Stimulated activated memory B cell treated with anti-CD40 and anti-IgM and Interleukin-4, amounts not matched to agents 10 μg/mL and 1 μg/mL and 100 μg/mL, for 72 hours (primary cell): ENCODE data around the gene PCNX4.

ENCODE experiments used
- ATAC-seq: fragments of 150-1000 bp; cut with Tn5 transposase; 2 replicates; pipeline ENCODE4 v1.10.0; 2021
- H3K27ac Mint-ChIP-seq: one replicate; pipeline ENCODE4 v1.8.0; 2022; ENCODE audit warnings: mild to moderate bottlenecking, mixed read lengths
- H3K27me3 Mint-ChIP-seq: one replicate; pipeline ENCODE4 v1.8.0; 2022; ENCODE audit warnings: mixed read lengths
- H3K36me3 Mint-ChIP-seq: one replicate; pipeline ENCODE4 v1.8.0; 2022; ENCODE audit warnings: mixed read lengths
- H3K4me1 Mint-ChIP-seq: one replicate; pipeline ENCODE4 v1.8.0; 2022; ENCODE audit warnings: mixed read lengths
- H3K4me3 Mint-ChIP-seq: one replicate; pipeline ENCODE4 v1.8.0; 2022; ENCODE audit warnings: mild to moderate bottlenecking, moderate library complexity, mixed read lengths
- H3K9me3 Mint-ChIP-seq: one replicate; pipeline ENCODE4 v1.8.0; 2022; ENCODE audit warnings: mixed read lengths

The PCNX4 gene

DNA sequence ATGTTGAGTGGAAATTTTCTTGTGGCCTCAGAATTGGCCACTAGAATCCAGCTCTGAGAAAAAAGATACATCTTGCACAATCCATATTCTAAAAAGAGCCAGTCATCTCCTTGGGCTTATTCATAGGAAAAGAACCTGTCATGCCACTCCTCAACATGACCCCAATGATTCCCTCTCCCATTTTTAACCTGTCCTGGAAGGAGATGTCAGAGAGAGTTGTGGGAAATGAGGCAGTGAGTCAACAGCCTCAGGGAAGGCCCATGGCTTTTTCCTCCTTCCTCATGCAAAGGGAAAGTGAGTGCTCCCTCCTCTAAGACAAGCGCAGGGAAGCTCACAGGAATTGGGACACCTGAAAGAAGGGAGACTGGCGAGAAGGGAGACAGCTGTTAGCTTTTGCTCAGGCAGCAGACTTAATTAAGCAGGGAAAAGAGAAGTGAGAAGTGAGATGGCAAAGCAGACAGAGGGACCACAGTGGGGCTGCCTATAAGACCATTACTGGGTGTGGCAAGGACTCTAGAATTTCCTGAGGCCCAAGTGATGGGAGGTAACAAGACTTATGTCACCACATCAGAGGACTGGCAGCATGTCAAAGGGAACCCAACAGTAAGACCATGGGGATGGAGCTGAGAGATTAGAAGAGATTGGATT is 83.7 kb downstream of the PCNX4 start:
- Mint-ChIP-seq H3K36me3 (no peaks in the 10 kb centered on the region), H3K9me3 (peaks cover 2% of the 10 kb centered on the region), H3K4me1 (peaks cover 8% of the 10 kb centered on the region), H3K27ac (no peak overlapping the region), H3K4me3 (no peak overlapping the region), H3K27me3 (no peaks in the 10 kb centered on the region)
- ATAC-seq: peak; percentile 45

- peaks cover 6% of the 10 kb centered on the region for H3K9me3 Mint-ChIP-seq
- H3K4me1 Mint-ChIP-seq: peaks cover 8% of the 10 kb centered on the region
- no peaks in the 10 kb centered on the region for H3K27me3 Mint-ChIP-seq
- H3K27ac Mint-ChIP-seq: no peak overlapping the region
- no peaks in the 10 kb centered on the region for H3K36me3 Mint-ChIP-seq
- ATAC-seq: no peak
- no peak overlapping the region for H3K4me3 Mint-ChIP-seq
Measured at GRCh38 chr14:60178164-60178563, 86.4 kb downstream of the PCNX4 start.

DNA sequence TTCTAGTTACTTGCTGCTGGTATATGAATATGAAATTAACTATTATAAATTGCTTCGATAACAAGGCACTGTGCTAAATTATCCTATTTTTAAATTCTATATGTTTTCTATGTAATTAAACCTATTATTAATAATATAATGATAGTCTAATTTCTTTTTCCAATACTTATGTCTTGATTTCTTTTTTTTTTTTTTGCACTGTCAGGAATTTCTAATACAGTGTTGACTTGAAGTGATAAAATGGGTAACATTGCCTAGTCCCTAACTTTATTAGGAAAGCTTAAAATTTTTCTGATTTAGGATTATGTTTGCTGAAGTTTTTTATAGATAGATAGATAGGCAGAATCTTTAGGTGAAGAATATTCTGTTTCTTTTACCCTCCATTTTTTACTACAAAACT is 87.1 kb downstream of the PCNX4 start:
- Mint-ChIP-seq H3K36me3 (no peaks in the 10 kb centered on the region), H3K27ac (no peak overlapping the region), H3K4me1 (peaks cover 8% of the 10 kb centered on the region), H3K9me3 (peaks cover 6% of the 10 kb centered on the region), H3K4me3 (no peak overlapping the region), H3K27me3 (no peaks in the 10 kb centered on the region)
- no peak for ATAC-seq

DNA sequence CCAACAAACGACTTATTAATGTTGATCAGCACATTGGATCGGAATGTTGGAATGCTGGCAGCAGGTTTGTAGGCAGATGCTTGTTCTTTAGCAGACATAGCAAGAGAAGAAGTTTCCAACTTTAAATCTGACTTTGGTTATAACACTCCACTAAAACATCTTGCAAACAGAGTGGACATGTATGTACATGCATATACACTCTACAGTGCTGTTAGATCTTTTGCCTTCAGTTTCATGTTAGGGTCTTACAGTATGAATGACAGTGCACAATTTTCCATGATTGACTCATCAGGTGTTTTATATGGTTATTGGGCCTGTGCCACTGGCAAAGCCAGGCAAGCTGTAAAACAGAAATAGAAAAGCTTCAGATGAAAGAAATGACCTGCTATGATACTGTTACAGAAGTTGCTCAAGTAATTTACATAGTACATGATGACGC is 87.7 kb downstream of the PCNX4 start:
- no peak for ATAC-seq
- H3K4me1 Mint-ChIP-seq: peaks cover 10% of the 10 kb centered on the region

GRCh38 chr14:60183138-60183537 is 91.4 kb downstream of the PCNX4 start:
- Mint-ChIP-seq H3K27ac (peak overlapping the region; percentile 81), H3K4me3 (no peak overlapping the region), H3K36me3 (no peaks in the 10 kb centered on the region), H3K4me1 (peaks cover 5% of the 10 kb centered on the region), H3K27me3 (no peaks in the 10 kb centered on the region), H3K9me3 (peaks cover 6% of the 10 kb centered on the region)
- no peak for ATAC-seq

More for the DNA sequence above, 87.7 kb downstream of the PCNX4 start:
- H3K4me3 Mint-ChIP-seq: no peak overlapping the region
- no peaks in the 10 kb centered on the region for H3K36me3 Mint-ChIP-seq
- no peaks in the 10 kb centered on the region for H3K27me3 Mint-ChIP-seq
- H3K27ac Mint-ChIP-seq: no peak overlapping the region
- H3K9me3 Mint-ChIP-seq: peaks cover 6% of the 10 kb centered on the region

- peak overlapping the region; percentile 81 for H3K27ac Mint-ChIP-seq
- H3K36me3 Mint-ChIP-seq: no peaks in the 10 kb centered on the region
- no peak for ATAC-seq
- peaks cover 5% of the 10 kb centered on the region for H3K4me1 Mint-ChIP-seq
- no peaks in the 10 kb centered on the region for H3K27me3 Mint-ChIP-seq
- H3K9me3 Mint-ChIP-seq: peaks cover 3% of the 10 kb centered on the region
- H3K4me3 Mint-ChIP-seq: peak overlapping the region; percentile 74
Measured at GRCh38 chr14:60183741-60184140, 92.0 kb downstream of the PCNX4 start.

DNA sequence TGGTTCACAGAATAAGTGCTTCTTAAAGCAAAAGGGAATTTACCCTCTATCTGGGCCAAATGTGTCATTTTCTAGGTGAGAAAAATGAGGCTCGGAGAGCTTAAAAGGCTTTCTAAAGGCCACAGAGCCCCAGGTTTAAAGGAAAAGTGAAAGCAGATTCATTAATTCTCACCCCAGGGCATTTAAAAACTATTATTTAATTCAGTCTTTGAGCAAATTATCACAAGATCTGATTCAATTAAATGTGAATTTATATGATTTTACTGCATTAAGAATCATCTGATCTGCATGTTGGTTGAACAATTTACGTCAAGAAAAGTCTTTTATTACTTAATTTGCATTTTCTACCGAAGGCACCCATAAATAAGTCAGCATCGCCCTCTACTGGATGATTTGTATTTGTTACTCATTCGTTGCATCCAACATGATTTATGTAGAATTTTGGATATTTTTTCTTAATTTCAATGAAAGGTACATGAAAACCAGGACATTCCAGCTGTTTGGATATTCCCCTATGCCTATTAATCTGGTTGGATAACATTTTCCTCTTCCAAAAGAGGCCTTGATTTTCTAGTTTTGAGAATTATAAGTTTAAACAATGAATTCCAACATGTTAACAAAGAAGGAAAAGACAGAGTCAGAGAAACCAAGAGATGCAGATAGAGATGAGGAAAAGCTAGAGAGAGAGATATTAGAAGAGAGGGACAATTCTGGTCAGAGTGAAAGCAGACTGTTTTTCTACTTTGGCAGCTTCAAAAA is 92.6 kb downstream of the PCNX4 start:
- Mint-ChIP-seq H3K27ac (peak overlapping the region; percentile 81), H3K4me3 (peak overlapping the region; percentile 74)

GRCh38 chr14:60184905-60185555 is 93.3 kb downstream of the PCNX4 start:
- H3K4me1 Mint-ChIP-seq: peaks cover 11% of the 10 kb centered on the region
- H3K4me3 Mint-ChIP-seq: no peak overlapping the region
- H3K36me3 Mint-ChIP-seq: no peaks in the 10 kb centered on the region
- H3K9me3 Mint-ChIP-seq: peaks cover 3% of the 10 kb centered on the region
- H3K27me3 Mint-ChIP-seq: no peaks in the 10 kb centered on the region
- no peak for ATAC-seq
- H3K27ac Mint-ChIP-seq: peak overlapping the region; percentile 81

More for the DNA sequence above, 92.6 kb downstream of the PCNX4 start:
- Mint-ChIP-seq H3K27me3 (no peaks in the 10 kb centered on the region), H3K36me3 (no peaks in the 10 kb centered on the region), H3K4me1 (peaks cover 5% of the 10 kb centered on the region), H3K9me3 (peaks cover 3% of the 10 kb centered on the region)
- ATAC-seq: no peak

DNA sequence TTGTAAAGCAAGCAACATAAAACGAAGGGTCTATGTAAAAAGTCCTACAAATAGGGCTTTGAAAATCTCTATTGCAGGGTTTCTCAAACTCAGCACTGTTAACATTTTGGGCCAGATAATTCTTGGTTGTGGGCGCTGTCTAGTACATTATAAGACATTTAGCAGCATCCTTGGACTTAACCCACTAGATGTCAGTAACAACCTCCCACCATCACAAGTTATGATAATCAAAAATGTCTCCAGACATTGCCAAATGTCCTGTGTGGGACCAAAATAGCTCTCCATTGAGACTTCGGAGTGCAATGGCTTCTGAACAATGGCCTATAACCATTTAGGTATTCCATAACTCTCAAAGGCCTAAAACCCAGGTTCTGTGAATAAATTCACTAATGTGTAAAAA is 96.4 kb downstream of the PCNX4 start:
- ATAC-seq: no peak

DNA sequence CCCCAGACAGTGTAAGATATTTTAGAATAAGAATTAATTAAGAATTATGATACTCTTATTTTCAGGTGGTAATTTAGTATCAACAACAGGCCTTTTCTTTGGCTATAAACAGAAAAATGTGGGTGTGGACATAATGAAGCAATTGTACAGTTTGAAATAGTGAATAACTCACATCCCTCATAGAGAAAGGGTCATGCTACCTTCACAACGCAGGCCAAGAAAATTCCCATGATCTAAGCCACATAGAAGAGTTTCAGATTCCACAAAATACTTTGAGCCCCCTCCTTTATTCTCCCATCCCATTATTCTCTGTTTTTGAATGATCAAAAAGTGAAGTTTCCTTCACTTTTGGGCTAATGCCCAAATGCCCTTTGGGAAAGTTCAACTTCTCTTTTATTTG is 97.0 kb downstream of the PCNX4 start:
- no peak for ATAC-seq
- no peaks in the 10 kb centered on the region for H3K9me3 Mint-ChIP-seq
- H3K36me3 Mint-ChIP-seq: no peaks in the 10 kb centered on the region
- no peaks in the 10 kb centered on the region for H3K27me3 Mint-ChIP-seq
- H3K4me1 Mint-ChIP-seq: peaks cover 11% of the 10 kb centered on the region
- H3K4me3 Mint-ChIP-seq: no peak overlapping the region
- H3K27ac Mint-ChIP-seq: no peak overlapping the region

More for the DNA sequence above, 96.4 kb downstream of the PCNX4 start:
- Mint-ChIP-seq H3K27me3 (no peaks in the 10 kb centered on the region), H3K36me3 (no peaks in the 10 kb centered on the region), H3K9me3 (no peaks in the 10 kb centered on the region), H3K27ac (no peak overlapping the region), H3K4me1 (peaks cover 11% of the 10 kb centered on the region), H3K4me3 (no peak overlapping the region)

GRCh38 chr14:60189923-60190840 is 98.5 kb downstream of the PCNX4 start:
- no peak overlapping the region for H3K27ac Mint-ChIP-seq
- ATAC-seq: peak; percentile 48
- no peaks in the 10 kb centered on the region for H3K36me3 Mint-ChIP-seq
- H3K9me3 Mint-ChIP-seq: no peaks in the 10 kb centered on the region
- no peaks in the 10 kb centered on the region for H3K27me3 Mint-ChIP-seq
- peaks cover 5% of the 10 kb centered on the region for H3K4me1 Mint-ChIP-seq
- no peak overlapping the region for H3K4me3 Mint-ChIP-seq

GRCh38 chr14:60195179-60195810 is 103.6 kb downstream of the PCNX4 start:
- Mint-ChIP-seq H3K9me3 (peaks cover 12% of the 10 kb centered on the region), H3K36me3 (peaks cover 16% of the 10 kb centered on the region), H3K27me3 (peaks cover 10% of the 10 kb centered on the region), H3K4me1 (no peaks in the 10 kb centered on the region), H3K27ac (no peak overlapping the region), H3K4me3 (no peak overlapping the region)
- ATAC-seq: peak; percentile 41

GRCh38 chr14:60196291-60196690 is 104.6 kb downstream of the PCNX4 start:
- peaks cover 13% of the 10 kb centered on the region for H3K9me3 Mint-ChIP-seq
- no peak overlapping the region for H3K4me3 Mint-ChIP-seq
- no peaks in the 10 kb centered on the region for H3K4me1 Mint-ChIP-seq
- peaks cover 16% of the 10 kb centered on the region for H3K36me3 Mint-ChIP-seq
- peaks cover 10% of the 10 kb centered on the region for H3K27me3 Mint-ChIP-seq
- no peak overlapping the region for H3K27ac Mint-ChIP-seq
- ATAC-seq: no peak

DNA sequence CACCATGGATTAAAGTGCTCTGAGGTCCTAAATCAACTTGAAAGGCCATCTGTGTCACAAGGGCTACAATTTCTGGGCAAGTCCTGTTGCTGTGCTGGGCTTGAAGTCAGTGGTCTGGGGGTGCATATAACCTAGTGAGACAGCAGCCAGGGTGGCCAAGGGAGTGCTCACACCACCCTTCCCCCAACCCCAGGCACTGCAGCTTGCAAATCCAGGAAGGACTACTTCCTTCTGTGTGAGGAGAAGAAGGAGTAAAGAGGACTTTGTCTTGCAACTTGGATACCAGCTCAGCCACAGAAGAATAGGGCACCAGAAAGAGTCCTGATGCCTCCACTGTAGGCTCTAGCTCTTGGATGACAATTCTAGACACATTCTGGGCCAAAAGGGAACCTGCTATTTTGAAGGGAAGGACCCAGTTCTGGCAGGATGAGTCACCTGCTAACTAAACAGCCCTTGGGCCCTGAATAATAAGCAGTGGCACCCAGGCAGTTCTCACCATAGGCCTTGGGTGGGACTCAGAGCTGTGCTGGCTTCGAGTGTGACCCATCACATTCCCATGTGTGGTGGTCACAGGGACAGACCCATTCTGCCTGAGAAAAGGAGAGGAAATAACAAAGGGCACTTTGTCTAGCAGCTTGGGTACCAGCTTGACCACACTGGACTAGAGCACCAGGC is 106.0 kb downstream of the PCNX4 start:
- peaks cover 16% of the 10 kb centered on the region for H3K9me3 Mint-ChIP-seq
- peaks cover 10% of the 10 kb centered on the region for H3K27me3 Mint-ChIP-seq
- no peaks in the 10 kb centered on the region for H3K4me1 Mint-ChIP-seq
- no peak for ATAC-seq
- H3K27ac Mint-ChIP-seq: no peak overlapping the region
- H3K4me3 Mint-ChIP-seq: no peak overlapping the region
- peaks cover 16% of the 10 kb centered on the region for H3K36me3 Mint-ChIP-seq
